ENCODE measurements around the gene SAP25.

Gene SAP25

GRCh38 chr7:100585511-100586265 is 12.0 kb upstream of the SAP25 start, which contains the start of gene LRCH4:
Gene LRCH4 (minus strand): TSS chr7:100586129. CDS start chr7:100586100, 29 bp downstream.
- DNase-seq (ENCODE audit: low read depth, low spot score): no peak
- H3K4me3 ChIP-seq (ENCODE audit: low read depth, low read length): peak within 1 kb of the TSS; percentile 92
- in situ Hi-C loops (cut with HindIII; ENCODE audit: low sequenced_read_pairs): no loop called here
- TF ChIP-seq CTCF (IDR thresholded peaks at IDR 0.05; ENCODE audit: low read depth, low read length): no peak

- peak; percentile 66 for DNase-seq (ENCODE audit: low read depth, low spot score)
- TF ChIP-seq CTCF (IDR thresholded peaks at IDR 0.05; ENCODE audit: low read depth, low read length): no peak
- in situ Hi-C loops (cut with HindIII; ENCODE audit: low sequenced_read_pairs): no loop called here
- peak overlapping the region; percentile 92 for H3K4me3 ChIP-seq (ENCODE audit: low read depth, low read length)
These were observed 11.2 kb upstream of the SAP25 start for GRCh38 chr7:100584683-100585510.

GRCh38 chr7:100584054-100584682 is 10.5 kb upstream of the SAP25 start:
- TF ChIP-seq CTCF (IDR thresholded peaks at IDR 0.05; ENCODE audit: low read depth, low read length): no peak
- peak overlapping the region; percentile 92 for H3K4me3 ChIP-seq (ENCODE audit: low read depth, low read length)
- in situ Hi-C loops (cut with HindIII; ENCODE audit: low sequenced_read_pairs): no loop called here
- peak; percentile 13 for DNase-seq (ENCODE audit: low read depth, low spot score)

GRCh38 chr7:100583132-100584053 is 9.7 kb upstream of the SAP25 start:
- no peak for TF ChIP-seq CTCF (IDR thresholded peaks at IDR 0.05; ENCODE audit: low read depth, low read length)
- peak; percentile 59 for DNase-seq (ENCODE audit: low read depth, low spot score)
- peak overlapping the region; percentile 38 for H3K4me3 ChIP-seq (ENCODE audit: low read depth, low read length)
- in situ Hi-C loops (cut with HindIII; ENCODE audit: low sequenced_read_pairs): no loop called here

- no peak for TF ChIP-seq CTCF (IDR thresholded peaks at IDR 0.05; ENCODE audit: low read depth, low read length)
- in situ Hi-C loops (cut with HindIII; ENCODE audit: low sequenced_read_pairs): no loop called here
- no peak overlapping the region for H3K4me3 ChIP-seq (ENCODE audit: low read depth, low read length)
- no peak for DNase-seq (ENCODE audit: low read depth, low spot score)
These were observed 8.9 kb upstream of the SAP25 start for GRCh38 chr7:100582650-100583049.
